ENCODE data around the gene CDH13.

The CDH13 gene

GRCh38 chr16:83363521-83363920, 736.8 kb downstream of the CDH13 start:
- H3K4me2 ChIP-seq (ENCODE audit: low read length), result no peak overlapping the region
- no peak overlapping the region for H3K9ac ChIP-seq (ENCODE audit: low read length)
- H3K9me3 ChIP-seq (ENCODE audit: insufficient read depth, low read length), result no peaks in the 10 kb centered on the region
- H3K36me3 ChIP-seq (replicated peaks; ENCODE audit: low read depth, low read length), result no peaks in the 10 kb centered on the region
- no peak overlapping the region for H3K4me3 ChIP-seq (ENCODE audit: low read length)
- H3K79me2 ChIP-seq (ENCODE audit: low read length), result no peaks in the 10 kb centered on the region
- no peak overlapping the region for H2AFZ ChIP-seq (ENCODE audit: low read depth, low read length)
- TF ChIP-seq CTCF (IDR thresholded peaks at IDR 0.05; ENCODE audit: low read depth, low read length), result no peak
- no peak for TF ChIP-seq EZH2phosphoT487 (IDR thresholded peaks at IDR 0.05; ENCODE audit: low read depth)
- no peaks in the 10 kb centered on the region for H4K20me1 ChIP-seq (ENCODE audit: insufficient read depth, low read length)
- no peaks in the 10 kb centered on the region for H3K4me1 ChIP-seq (ENCODE audit: low read length)
- no peak overlapping the region for H3K27ac ChIP-seq (ENCODE audit: low read length)
- H3K27me3 ChIP-seq (ENCODE audit: low read depth, low read length), result no peaks in the 10 kb centered on the region

GRCh38 chr16:83365166-83365565, 738.4 kb downstream of the CDH13 start:
- H3K27me3 ChIP-seq (ENCODE audit: low read depth, low read length), result no peaks in the 10 kb centered on the region
- no peak overlapping the region for H3K9ac ChIP-seq (ENCODE audit: low read length)
- no peak overlapping the region for H3K27ac ChIP-seq (ENCODE audit: low read length)
- no peaks in the 10 kb centered on the region for H3K79me2 ChIP-seq (ENCODE audit: low read length)
- H3K4me2 ChIP-seq (ENCODE audit: low read length), result no peak overlapping the region
- no peak for TF ChIP-seq CTCF (IDR thresholded peaks at IDR 0.05; ENCODE audit: low read depth, low read length)
- no peak for TF ChIP-seq EZH2phosphoT487 (IDR thresholded peaks at IDR 0.05; ENCODE audit: low read depth)
- no peak overlapping the region for H3K4me3 ChIP-seq (ENCODE audit: low read length)
- no peaks in the 10 kb centered on the region for H4K20me1 ChIP-seq (ENCODE audit: insufficient read depth, low read length)
- H2AFZ ChIP-seq (ENCODE audit: low read depth, low read length), result no peak overlapping the region
- H3K4me1 ChIP-seq (ENCODE audit: low read length), result no peaks in the 10 kb centered on the region
- H3K9me3 ChIP-seq (ENCODE audit: insufficient read depth, low read length), result no peaks in the 10 kb centered on the region
- H3K36me3 ChIP-seq (replicated peaks; ENCODE audit: low read depth, low read length), result no peaks in the 10 kb centered on the region

- Histone ChIP-seq H3K79me2 (ENCODE audit: low read length) (no peaks in the 10 kb centered on the region), H3K27ac (ENCODE audit: low read length) (no peak overlapping the region), H2AFZ (ENCODE audit: low read depth, low read length) (no peak overlapping the region), H3K4me3 (ENCODE audit: low read length) (no peak overlapping the region), H3K4me1 (ENCODE audit: low read length) (no peaks in the 10 kb centered on the region), H3K9me3 (ENCODE audit: insufficient read depth, low read length) (no peaks in the 10 kb centered on the region), H3K36me3 (replicated peaks; ENCODE audit: low read depth, low read length) (no peaks in the 10 kb centered on the region), H3K9ac (ENCODE audit: low read length) (no peak overlapping the region), H3K27me3 (ENCODE audit: low read depth, low read length) (no peaks in the 10 kb centered on the region), H4K20me1 (ENCODE audit: insufficient read depth, low read length) (no peaks in the 10 kb centered on the region), H3K4me2 (ENCODE audit: low read length) (no peak overlapping the region)
- TF ChIP-seq EZH2phosphoT487 (IDR thresholded peaks at IDR 0.05; ENCODE audit: low read depth), result no peak
- no peak for TF ChIP-seq CTCF (IDR thresholded peaks at IDR 0.05; ENCODE audit: low read depth, low read length)
Measured at GRCh38 chr16:83366228-83366627, 739.5 kb downstream of the CDH13 start.

GRCh38 chr16:83374979-83375378, 748.2 kb downstream of the CDH13 start:
- Histone ChIP-seq H3K4me3 (ENCODE audit: low read length) (no peak overlapping the region), H2AFZ (ENCODE audit: low read depth, low read length) (no peak overlapping the region), H3K4me2 (ENCODE audit: low read length) (no peak overlapping the region), H3K36me3 (replicated peaks; ENCODE audit: low read depth, low read length) (no peaks in the 10 kb centered on the region), H3K9me3 (ENCODE audit: insufficient read depth, low read length) (no peaks in the 10 kb centered on the region), H3K79me2 (ENCODE audit: low read length) (no peaks in the 10 kb centered on the region), H3K4me1 (ENCODE audit: low read length) (no peaks in the 10 kb centered on the region), H3K9ac (ENCODE audit: low read length) (no peak overlapping the region), H4K20me1 (ENCODE audit: insufficient read depth, low read length) (no peaks in the 10 kb centered on the region), H3K27me3 (ENCODE audit: low read depth, low read length) (no peaks in the 10 kb centered on the region), H3K27ac (ENCODE audit: low read length) (no peak overlapping the region)
- no peak for TF ChIP-seq CTCF (IDR thresholded peaks at IDR 0.05; ENCODE audit: low read depth, low read length)

Data from OCI-LY3 (cell line).